Right lobe of liver (tissue), 6 donors: Measurements from ENCODE around the gene FBLN2. TPM values are rescaled to one million over a fixed set of nuclear protein-coding genes. Genes with fewer than 3 reads are reported as not detected.

Source experiments
- ATAC-seq, 4 donors: fragments of 200-7000 bp; cut with Tn5 transposase; one replicate each; pipeline ENCODE4 v1.9.1; 2020; ENCODE audit warnings: mild to moderate bottlenecking in 4 of 4, moderate library complexity in 4 of 4
- DNase-seq, 3 donors: peaks; one replicate each; pipeline ENCODE4 v3.0.0-alpha.2; 2020
- H3K27ac ChIP-seq, 3 donors: fragments of 200-600 bp; one replicate each; pipeline ENCODE4 v1.8.0; 2022
- H3K27me3 ChIP-seq, 2 donors: fragments of 200-600 bp; one replicate each; pipeline ENCODE4 v1.8.0; 2022
- H3K36me3 ChIP-seq, 4 donors: fragments of 200-600 bp; sonication (generic) in 1 of 4; one replicate each; pipeline versions ENCODE4 v1.5.1 to v1.8.0; 2017 to 2022; ENCODE audit warnings: control low read depth in 1 of 4
- H3K4me1 ChIP-seq, 4 donors: fragments of 200-600 bp; sonication (generic) in 1 of 4; one replicate each; pipeline versions ENCODE4 v1.5.1 to v1.8.0; 2017 to 2022; ENCODE audit warnings: control low read depth in 1 of 4
- H3K4me3 ChIP-seq, 3 donors: fragments of 200-600 bp; one replicate each; pipeline ENCODE4 v1.8.0; 2022
- H3K9me3 ChIP-seq, 4 donors: fragments of 200-600 bp; sonication (generic) in 1 of 4; one replicate each; pipeline versions ENCODE4 v1.5.1 to v1.8.0; 2017 to 2022; ENCODE audit warnings: control low read depth in 1 of 4
- CTCF ChIP-seq, 4 donors: fragments of 200-600 bp in 3 of 4; fragments of 450-650 bp in 1 of 4; IDR thresholded peaks; one replicate each; pipeline versions ENCODE4 v1.5.1 to v1.8.0; 2016 to 2022; ENCODE audit warnings: antibody characterized with exemption in 4 of 4, mild to moderate bottlenecking in 2 of 4
- POLR2A ChIP-seq: fragments of 450-650 bp; IDR thresholded peaks from one replicate; pipeline ENCODE4 v1.6.1; 2017; ENCODE audit warnings: antibody characterized with exemption, mild to moderate bottlenecking
- WGBS: methylation state at CpG from one replicate; pipeline ENCODE4 v1.1.6; 2018; ENCODE audit warnings: low coverage, low lambda C conversion rate; ENCODE audit not compliant: insufficient coverage; ENCODE audit errors: missing lambda C conversion rate; 5-methylcytosine and 5-hydroxymethylcytosine counted together
- intact Hi-C, 2 donors: fragments of 100-400 bp; cut with DNase I; formaldehyde crosslinking; loops; one replicate each; pipeline versions ENCODE4 v1.11.2 to v1.14.1; 2022
- total RNA-seq, 6 experiments: library from RNA; depleted of rRNA in 2 of 6; stranded (reverse); fragments of >200 nt in 2 of 6; fragmentation: NEBNext Ultra II Directional in 3 of 6; extraction: Animal tissue kit (Norgen Biotek cat#: 25700) in 3 of 6; gene quantifications; one replicate each; pipeline versions ENCODE4 v1.1.0 to v1.2.4, GENCODE V29; 2016 to 2023
- donor health status: DM: no; HTN: yes; CAD: no.
- donor health status: DM: no; HTN: no; CAD: no.
- donor health status: DM: no; HTN: no; CAD: no.
- donor health status: DM: no; HTN: yes; CAD: no.
- donor health status: DM: no; HTN: yes; CAD: no.

FBLN2 gene
- total RNA-seq, 6 experiments from 2014 or later, result 1.9 to 4.0 (median 2.7) TPM

GRCh38 chr3:13533885-13534301 lies 15.0 kb upstream of the FBLN2 start:
- intact Hi-C loops, result no loop called here
- no peaks in the 10 kb centered on the region for H3K9me3 ChIP-seq
- TF ChIP-seq POLR2A (no peak), CTCF (IDR thresholded peaks at IDR 0.05) (no peak)
- peaks cover 0 to 15% of the 10 kb centered on the region in 2 donors for H3K27me3 ChIP-seq
- no peak overlapping the region for H3K27ac ChIP-seq
- 81% methylated on average over 3 of the region's 8 CpGs for WGBS
- DNase-seq (peak in 1 of 3 donors; percentile 22), ATAC-seq (no peak)
- H3K36me3 ChIP-seq, result no peaks in the 10 kb centered on the region
- H3K4me1 ChIP-seq, result no peaks in the 10 kb centered on the region
- H3K4me3 ChIP-seq, result no peak overlapping the region

- Histone ChIP-seq H3K4me1 (no peaks in the 10 kb centered on the region), H3K27ac (no peak overlapping the region), H3K27me3 (peaks cover 0 to 6% of the 10 kb centered on the region in 2 donors), H3K9me3 (no peaks in the 10 kb centered on the region), H3K4me3 (no peak overlapping the region), H3K36me3 (no peaks in the 10 kb centered on the region)
- peak in 1 of 3 donors; percentile 14 for DNase-seq
- WGBS, result 74% methylated on average over 6 of the region's 10 CpGs
- no peak for TF ChIP-seq CTCF (IDR thresholded peaks at IDR 0.05)
- intact Hi-C loops, result no loop called here
- no peak for ATAC-seq
Observed at GRCh38 chr3:13535526-13535875, 13.4 kb upstream of the FBLN2 start.

GRCh38 chr3:13535905-13536304 lies 13.0 kb upstream of the FBLN2 start:
- no peaks in the 10 kb centered on the region for H3K36me3 ChIP-seq
- TF ChIP-seq POLR2A, result no peak
- TF ChIP-seq CTCF (IDR thresholded peaks at IDR 0.05), result no peak
- no peak for DNase-seq
- intact Hi-C loops, result no loop called here
- H3K27ac ChIP-seq, result no peak overlapping the region
- H3K4me1 ChIP-seq, result no peaks in the 10 kb centered on the region
- no peak overlapping the region for H3K4me3 ChIP-seq
- ATAC-seq, result no peak
- H3K9me3 ChIP-seq, result no peaks in the 10 kb centered on the region
- WGBS, result 40% methylated on average over 6 of the region's 9 CpGs
- H3K27me3 ChIP-seq, result peaks cover 0 to 4% of the 10 kb centered on the region in 2 donors

GRCh38 chr3:13536432-13536831 lies 12.5 kb upstream of the FBLN2 start:
- no peaks in the 10 kb centered on the region for H3K36me3 ChIP-seq
- H3K27ac ChIP-seq, result no peak overlapping the region
- intact Hi-C loops, result no loop called here
- DNase-seq (peak in 1 of 3 donors; percentile 31), ATAC-seq (no peak)
- no peak overlapping the region for H3K4me3 ChIP-seq
- peaks cover 0 to 4% of the 10 kb centered on the region in 2 donors for H3K27me3 ChIP-seq
- 50% methylated on average over 2 of the region's 3 CpGs for WGBS
- TF ChIP-seq CTCF (IDR thresholded peaks at IDR 0.05) (no peak), POLR2A (no peak)
- H3K4me1 ChIP-seq, result no peaks in the 10 kb centered on the region
- H3K9me3 ChIP-seq, result no peaks in the 10 kb centered on the region

GRCh38 chr3:13536832-13537231 lies 12.1 kb upstream of the FBLN2 start:
- intact Hi-C loops, result no loop called here
- WGBS, result 10% methylated on average over 8 of the region's 8 CpGs
- Histone ChIP-seq H3K36me3 (no peaks in the 10 kb centered on the region), H3K9me3 (no peaks in the 10 kb centered on the region), H3K27ac (no peak overlapping the region), H3K27me3 (peaks cover 0 to 4% of the 10 kb centered on the region in 2 donors), H3K4me3 (no peak overlapping the region), H3K4me1 (no peaks in the 10 kb centered on the region)
- DNase-seq (peak in 1 of 3 donors; percentile 47), ATAC-seq (no peak)
- TF ChIP-seq CTCF (IDR thresholded peaks at IDR 0.05), result no peak
- no peak for TF ChIP-seq POLR2A
